ENCODE measurements around the gene KIAA0513.

GRCh38 chr16:85015481-85016187 is 12.0 kb upstream of the KIAA0513 start:
- TF ChIP-seq, protein P1, sequence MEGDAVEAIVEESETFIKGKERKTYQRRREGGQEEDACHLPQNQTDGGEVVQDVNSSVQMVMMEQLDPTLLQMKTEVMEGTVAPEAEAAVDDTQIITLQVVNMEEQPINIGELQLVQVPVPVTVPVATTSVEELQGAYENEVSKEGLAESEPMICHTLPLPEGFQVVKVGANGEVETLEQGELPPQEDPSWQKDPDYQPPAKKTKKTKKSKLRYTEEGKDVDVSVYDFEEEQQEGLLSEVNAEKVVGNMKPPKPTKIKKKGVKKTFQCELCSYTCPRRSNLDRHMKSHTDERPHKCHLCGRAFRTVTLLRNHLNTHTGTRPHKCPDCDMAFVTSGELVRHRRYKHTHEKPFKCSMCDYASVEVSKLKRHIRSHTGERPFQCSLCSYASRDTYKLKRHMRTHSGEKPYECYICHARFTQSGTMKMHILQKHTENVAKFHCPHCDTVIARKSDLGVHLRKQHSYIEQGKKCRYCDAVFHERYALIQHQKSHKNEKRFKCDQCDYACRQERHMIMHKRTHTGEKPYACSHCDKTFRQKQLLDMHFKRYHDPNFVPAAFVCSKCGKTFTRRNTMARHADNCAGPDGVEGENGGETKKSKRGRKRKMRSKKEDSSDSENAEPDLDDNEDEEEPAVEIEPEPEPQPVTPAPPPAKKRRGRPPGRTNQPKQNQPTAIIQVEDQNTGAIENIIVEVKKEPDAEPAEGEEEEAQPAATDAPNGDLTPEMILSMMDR (conservative IDR thresholded peaks at IDR 0.05 in 1 of 2, IDR thresholded peaks at IDR 0.05 in 1 of 2; ENCODE audit: low read depth in 1 of 2, low read length in 2 of 2): no peak
- TF ChIP-seq EZH2 (IDR thresholded peaks at IDR 0.05; ENCODE audit: low read length, missing control alignments): no peak

Data from fibroblast of lung (primary cell).